Astrocyte of the cerebellum (primary cell): ENCODE results near the gene CDV3.
"Not testable (repeated sequence)": the region's sequence is repeated elsewhere in the genome, so short reads cannot be mapped to it uniquely, and the experiment has no call there.

Source experiments
- DNase-seq: peaks from one replicate; pipeline ENCODE4 v3.0.0-alpha.2; 2011; ENCODE audit warnings: low read depth
- H3K4me3 ChIP-seq: 2 replicates; pipeline ENCODE4 v1.5.1; 2011; ENCODE audit warnings: mild to moderate bottlenecking, low read depth, low read length, moderate library complexity
- in situ Hi-C: cut with HindIII; loops from 2 replicates; pipeline ENCODE4 v1.10.0; 2017; ENCODE audit warnings: low sequenced_read_pairs
- TF ChIP-seq, protein P1 (sequence below): IDR thresholded peaks from 2 replicates; pipeline ENCODE4 v1.5.1; 2012; ENCODE audit warnings: low read length, low read depth, moderate library complexity, mild to moderate bottlenecking; ENCODE audit errors: missing control alignments

The CDV3 gene

DNA sequence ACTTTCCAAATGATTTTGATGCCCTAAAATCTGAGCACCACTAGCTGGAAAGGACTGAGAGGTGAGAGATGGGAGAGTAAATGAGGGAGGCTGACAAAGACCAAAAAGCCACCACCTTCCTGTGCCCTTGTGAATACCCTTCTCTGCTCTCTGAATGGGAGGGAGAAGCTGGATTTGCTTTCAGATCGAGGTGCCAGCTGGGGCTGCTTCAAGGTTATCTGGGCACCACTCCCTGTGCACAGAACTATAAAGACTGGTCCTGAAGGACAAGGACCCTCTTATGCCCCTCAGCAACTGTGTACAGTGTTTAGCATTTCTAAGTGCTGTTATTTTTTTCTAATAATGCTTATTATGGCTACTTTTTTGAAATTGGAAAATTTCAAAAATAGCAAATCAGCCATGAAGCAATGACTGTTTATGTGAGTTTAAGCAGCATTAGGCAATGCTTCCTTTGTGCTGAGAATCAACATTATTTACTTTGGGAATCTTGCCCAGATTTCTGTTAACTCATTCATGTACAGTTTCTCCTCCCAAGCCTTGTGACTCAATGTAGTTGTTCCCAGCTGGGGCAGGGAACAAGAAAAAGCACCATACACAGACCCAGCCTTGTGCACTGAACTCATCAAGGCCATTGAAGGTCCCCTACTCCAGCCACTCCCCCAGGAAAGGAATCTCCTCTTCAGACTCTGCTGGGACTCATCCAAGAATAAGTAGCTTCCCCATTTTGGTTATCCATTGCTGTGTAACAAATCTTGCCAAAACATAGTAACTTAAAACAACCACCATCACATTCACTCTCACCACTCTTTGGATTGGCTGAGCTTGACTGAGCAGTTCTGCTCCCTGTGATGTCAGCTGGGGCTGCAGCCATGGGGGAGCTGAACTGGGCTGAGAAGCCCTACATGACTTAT, 37.3 kb upstream of the CDV3 start:
- no peak overlapping the region for H3K4me3 ChIP-seq
- TF ChIP-seq, protein P1, sequence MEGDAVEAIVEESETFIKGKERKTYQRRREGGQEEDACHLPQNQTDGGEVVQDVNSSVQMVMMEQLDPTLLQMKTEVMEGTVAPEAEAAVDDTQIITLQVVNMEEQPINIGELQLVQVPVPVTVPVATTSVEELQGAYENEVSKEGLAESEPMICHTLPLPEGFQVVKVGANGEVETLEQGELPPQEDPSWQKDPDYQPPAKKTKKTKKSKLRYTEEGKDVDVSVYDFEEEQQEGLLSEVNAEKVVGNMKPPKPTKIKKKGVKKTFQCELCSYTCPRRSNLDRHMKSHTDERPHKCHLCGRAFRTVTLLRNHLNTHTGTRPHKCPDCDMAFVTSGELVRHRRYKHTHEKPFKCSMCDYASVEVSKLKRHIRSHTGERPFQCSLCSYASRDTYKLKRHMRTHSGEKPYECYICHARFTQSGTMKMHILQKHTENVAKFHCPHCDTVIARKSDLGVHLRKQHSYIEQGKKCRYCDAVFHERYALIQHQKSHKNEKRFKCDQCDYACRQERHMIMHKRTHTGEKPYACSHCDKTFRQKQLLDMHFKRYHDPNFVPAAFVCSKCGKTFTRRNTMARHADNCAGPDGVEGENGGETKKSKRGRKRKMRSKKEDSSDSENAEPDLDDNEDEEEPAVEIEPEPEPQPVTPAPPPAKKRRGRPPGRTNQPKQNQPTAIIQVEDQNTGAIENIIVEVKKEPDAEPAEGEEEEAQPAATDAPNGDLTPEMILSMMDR = no peak
- in situ Hi-C loops = no loop called here
- DNase-seq = peak; percentile 82

- DNase-seq, H3K4me3 ChIP-seq, in situ Hi-C loops: not testable (repeated sequence)
Observed at GRCh38 chr3:133537131-133537530, 36.4 kb upstream of the CDV3 start.

DNA sequence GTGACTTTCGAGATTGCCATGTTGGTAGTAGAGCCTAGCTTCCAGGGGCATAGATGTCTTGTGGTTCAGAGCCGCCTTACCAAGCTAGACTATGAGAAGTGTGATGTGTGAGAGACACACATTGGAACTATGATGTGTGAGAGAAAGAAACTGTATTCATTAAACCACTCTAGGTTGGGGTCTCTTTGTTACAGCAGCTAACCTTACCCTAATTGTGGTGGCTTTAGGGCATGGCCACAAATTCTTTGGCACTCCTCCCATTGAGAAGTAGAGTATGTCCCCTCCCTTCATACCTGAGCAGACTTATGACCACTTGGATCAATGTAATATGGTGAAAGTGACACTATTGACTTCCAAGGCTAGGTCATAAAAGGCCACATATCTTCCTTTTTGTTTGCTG, 35.3 kb upstream of the CDV3 start:
- TF ChIP-seq, protein P1 = no peak
- DNase-seq = no peak
- no peak overlapping the region for H3K4me3 ChIP-seq
- in situ Hi-C loops = no loop called here

DNA sequence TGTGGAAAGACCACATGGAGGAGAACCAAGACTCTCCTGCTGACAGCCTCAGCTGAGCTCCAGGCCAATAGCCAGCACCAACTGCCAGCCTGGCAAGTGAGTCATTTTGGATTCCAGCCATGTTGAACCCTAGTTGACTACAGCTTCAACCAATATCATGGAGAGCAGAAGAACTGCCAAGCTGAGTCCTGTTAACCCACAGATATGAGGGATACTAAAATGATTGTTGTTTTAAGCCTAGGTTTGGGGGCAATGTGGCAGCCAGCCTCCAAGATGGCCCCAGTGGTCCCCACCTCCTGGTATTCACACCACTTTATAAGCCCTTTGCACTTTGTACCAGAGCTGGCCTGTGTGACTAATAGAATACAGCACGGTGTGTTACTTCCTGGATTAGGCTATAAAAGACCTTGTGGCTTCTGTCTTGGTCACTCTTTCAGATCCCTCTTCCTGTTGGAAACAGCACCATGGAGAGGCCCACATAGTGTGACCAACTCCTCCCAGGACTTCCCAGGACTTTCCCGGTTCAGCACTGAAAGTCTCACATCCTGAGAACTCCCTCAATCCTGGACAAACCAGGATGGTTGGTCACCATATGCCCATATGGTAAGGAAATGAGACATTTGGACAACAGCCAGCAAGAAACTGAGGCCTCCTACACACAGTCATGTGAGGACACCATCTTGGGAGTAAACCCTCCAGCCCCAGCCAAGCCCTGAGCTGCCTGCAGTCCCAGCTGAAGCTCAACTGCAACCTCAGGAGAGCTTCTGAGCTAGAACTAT, 32.4 kb upstream of the CDV3 start:
- in situ Hi-C loops = no loop called here
- TF ChIP-seq, protein P1 = no peak
- no peak overlapping the region for H3K4me3 ChIP-seq
- DNase-seq = no peak

- TF ChIP-seq, protein P1 = no peak
- no peak overlapping the region for H3K4me3 ChIP-seq
- no peak for DNase-seq
- in situ Hi-C loops = no loop called here
Observed at GRCh38 chr3:133542871-133543270, 30.6 kb upstream of the CDV3 start.

DNA sequence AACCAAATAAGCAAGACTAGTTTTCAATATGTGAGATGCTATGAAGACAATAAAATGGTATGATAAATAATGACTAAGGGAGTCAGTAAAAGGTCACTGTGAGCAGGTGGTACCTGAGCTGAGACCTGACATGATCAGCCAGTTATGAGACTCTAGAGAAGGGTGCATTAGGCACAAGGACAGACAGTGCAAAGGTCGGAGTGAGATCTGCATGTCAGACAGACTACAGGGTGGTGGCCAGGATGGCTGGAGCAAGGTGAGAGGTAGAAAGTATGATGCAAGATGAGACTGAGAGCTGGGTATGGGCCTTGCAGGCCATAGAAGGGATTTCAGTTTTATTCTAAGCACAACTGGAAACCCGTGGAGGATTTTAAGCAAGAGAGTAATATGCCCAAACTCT, 28.5 kb upstream of the CDV3 start:
- DNase-seq, H3K4me3 ChIP-seq, in situ Hi-C loops: not testable (repeated sequence)

DNA sequence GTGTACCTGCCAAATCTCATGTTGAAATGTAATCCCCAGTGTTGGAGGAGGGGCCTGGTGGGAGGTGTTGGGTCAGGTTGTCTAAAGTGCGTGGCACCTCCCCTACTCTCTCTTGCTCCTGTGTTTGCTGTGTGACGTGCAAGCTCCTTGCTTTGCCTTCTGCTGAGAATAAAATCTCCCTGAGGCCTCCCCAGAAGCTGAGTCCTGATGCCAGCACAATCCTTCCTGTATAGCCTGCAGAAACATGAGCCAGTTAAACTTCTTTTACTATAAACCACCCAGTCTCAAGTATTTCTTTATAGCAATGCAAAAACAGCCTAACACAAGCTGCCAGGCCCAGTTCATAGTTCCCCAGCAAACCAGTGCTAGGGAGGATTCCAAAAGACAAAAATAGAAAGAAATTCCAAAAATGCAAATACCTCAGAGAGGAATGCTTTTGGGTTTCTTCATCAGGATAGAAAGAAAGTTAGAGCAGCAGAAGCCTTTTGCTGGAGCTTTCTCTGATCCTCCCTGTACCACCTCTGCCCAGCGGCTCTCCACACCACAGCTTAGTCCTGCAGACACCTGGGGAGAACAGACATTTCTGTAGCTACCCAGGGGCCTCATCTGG, 25.9 kb upstream of the CDV3 start:
- TF ChIP-seq, protein P1 = no peak
- in situ Hi-C loops = no loop called here
- no peak overlapping the region for H3K4me3 ChIP-seq
- DNase-seq = peak; percentile 47
